ENCODE data around the gene ARMC12. TPM values are rescaled to one million over a fixed set of nuclear protein-coding genes. Genes with fewer than 3 reads are reported as not detected.

Gene ARMC12
- total RNA-seq, 3 donors from 2014 or later (not counting 1 experiment from before 2014, with no cell fraction given) = 0.59 to 1.5 (median 0.64) TPM

DNA sequence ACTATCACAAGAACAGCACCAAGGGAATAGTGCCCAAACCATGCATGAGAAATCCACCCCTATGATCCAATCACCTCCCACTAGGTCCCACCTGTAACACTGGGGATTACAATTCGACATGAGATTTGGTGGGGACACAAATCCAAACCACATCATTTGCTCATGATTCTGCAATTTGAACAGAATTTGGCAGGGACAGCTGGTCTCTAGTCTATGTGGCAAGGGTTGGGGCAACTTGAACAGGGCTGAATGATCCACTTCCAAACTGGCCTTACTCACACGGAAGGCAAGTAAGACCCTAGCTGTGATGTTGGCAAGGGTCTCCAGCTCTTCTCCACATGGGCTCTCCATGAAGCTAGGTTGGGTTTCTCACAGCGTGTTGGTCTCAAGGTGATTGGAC lies 38.0 kb upstream of the ARMC12 start:
- no peak overlapping the region for H3K27ac ChIP-seq (ENCODE audit: low read length)
- H3K9me3 Mint-ChIP-seq = no peaks in the 10 kb centered on the region
- H3K36me3 Mint-ChIP-seq = no peaks in the 10 kb centered on the region
- ATAC-seq (no peak), DNase-seq (no peak)
- H3K27me3 ChIP-seq (ENCODE audit: control insufficient read depth, insufficient read depth, low read length) = no peaks in the 10 kb centered on the region
- no peaks in the 10 kb centered on the region for H3K9me3 ChIP-seq (ENCODE audit: control insufficient read depth, insufficient read depth, low read length)
- no peak overlapping the region for H3K4me3 ChIP-seq (ENCODE audit: low read length)
- intact Hi-C loops (cut with micrococcal nuclease) = no loop called here
- H3K4me1 Mint-ChIP-seq = peaks cover 0 to 2% of the 10 kb centered on the region in 2 donors
- H3K4me1 ChIP-seq (ENCODE audit: control insufficient read depth, insufficient read depth, low read length) = no peaks in the 10 kb centered on the region
- H3K36me3 ChIP-seq (ENCODE audit: control insufficient read depth, insufficient read depth, low read length) = no peaks in the 10 kb centered on the region
- 88% methylated on average over 3 of the region's 3 CpGs for WGBS (ENCODE audit: insufficient coverage)
- no peak overlapping the region for H3K27ac Mint-ChIP-seq
- H3K4me3 Mint-ChIP-seq = no peak overlapping the region
- H3K27me3 Mint-ChIP-seq (ENCODE audit: low read depth in 2 of 2) = no peaks in the 10 kb centered on the region
- TF ChIP-seq, protein P1, sequence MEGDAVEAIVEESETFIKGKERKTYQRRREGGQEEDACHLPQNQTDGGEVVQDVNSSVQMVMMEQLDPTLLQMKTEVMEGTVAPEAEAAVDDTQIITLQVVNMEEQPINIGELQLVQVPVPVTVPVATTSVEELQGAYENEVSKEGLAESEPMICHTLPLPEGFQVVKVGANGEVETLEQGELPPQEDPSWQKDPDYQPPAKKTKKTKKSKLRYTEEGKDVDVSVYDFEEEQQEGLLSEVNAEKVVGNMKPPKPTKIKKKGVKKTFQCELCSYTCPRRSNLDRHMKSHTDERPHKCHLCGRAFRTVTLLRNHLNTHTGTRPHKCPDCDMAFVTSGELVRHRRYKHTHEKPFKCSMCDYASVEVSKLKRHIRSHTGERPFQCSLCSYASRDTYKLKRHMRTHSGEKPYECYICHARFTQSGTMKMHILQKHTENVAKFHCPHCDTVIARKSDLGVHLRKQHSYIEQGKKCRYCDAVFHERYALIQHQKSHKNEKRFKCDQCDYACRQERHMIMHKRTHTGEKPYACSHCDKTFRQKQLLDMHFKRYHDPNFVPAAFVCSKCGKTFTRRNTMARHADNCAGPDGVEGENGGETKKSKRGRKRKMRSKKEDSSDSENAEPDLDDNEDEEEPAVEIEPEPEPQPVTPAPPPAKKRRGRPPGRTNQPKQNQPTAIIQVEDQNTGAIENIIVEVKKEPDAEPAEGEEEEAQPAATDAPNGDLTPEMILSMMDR (IDR thresholded peaks at IDR 0.05) = no peak

DNA sequence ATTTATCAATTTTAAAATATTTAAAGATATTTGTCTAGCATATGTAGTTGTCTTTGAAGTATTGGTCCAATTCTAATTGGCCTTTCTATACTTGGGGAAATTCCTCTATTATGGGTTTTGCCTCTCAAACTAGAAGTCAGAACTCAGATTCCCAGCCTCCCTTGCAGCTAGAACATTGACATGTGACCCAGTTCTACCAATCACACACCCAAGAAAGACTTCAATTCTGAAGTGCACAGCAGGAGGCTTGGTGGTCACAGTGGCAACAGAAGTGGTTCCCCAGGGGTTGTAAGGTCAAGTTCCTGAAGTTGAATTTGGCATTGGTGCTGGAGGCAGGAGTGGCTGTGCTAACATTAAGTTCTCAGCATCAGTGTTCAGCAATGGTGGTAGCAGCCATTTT lies 33.3 kb upstream of the ARMC12 start:
- no peak overlapping the region for H3K27ac ChIP-seq (ENCODE audit: low read length)
- no peak overlapping the region for H3K4me3 Mint-ChIP-seq
- intact Hi-C loops (cut with micrococcal nuclease) = no loop called here
- no peaks in the 10 kb centered on the region for H3K4me1 ChIP-seq (ENCODE audit: control insufficient read depth, insufficient read depth, low read length)
- H3K27ac Mint-ChIP-seq = peak overlapping the region in 1 of 2 donors; percentile 15
- H3K27me3 ChIP-seq (ENCODE audit: control insufficient read depth, insufficient read depth, low read length) = no peaks in the 10 kb centered on the region
- no peaks in the 10 kb centered on the region for H3K36me3 ChIP-seq (ENCODE audit: control insufficient read depth, insufficient read depth, low read length)
- H3K4me3 ChIP-seq (ENCODE audit: low read length) = no peak overlapping the region
- no peaks in the 10 kb centered on the region for H3K9me3 Mint-ChIP-seq
- no peaks in the 10 kb centered on the region for H3K36me3 Mint-ChIP-seq
- no peaks in the 10 kb centered on the region for H3K27me3 Mint-ChIP-seq (ENCODE audit: low read depth in 2 of 2)
- H3K4me1 Mint-ChIP-seq = peaks cover 0 to 5% of the 10 kb centered on the region in 2 donors
- ATAC-seq (no peak), DNase-seq (no peak)
- TF ChIP-seq, protein P1 (IDR thresholded peaks at IDR 0.05) = no peak
- no peaks in the 10 kb centered on the region for H3K9me3 ChIP-seq (ENCODE audit: control insufficient read depth, insufficient read depth, low read length)

DNA sequence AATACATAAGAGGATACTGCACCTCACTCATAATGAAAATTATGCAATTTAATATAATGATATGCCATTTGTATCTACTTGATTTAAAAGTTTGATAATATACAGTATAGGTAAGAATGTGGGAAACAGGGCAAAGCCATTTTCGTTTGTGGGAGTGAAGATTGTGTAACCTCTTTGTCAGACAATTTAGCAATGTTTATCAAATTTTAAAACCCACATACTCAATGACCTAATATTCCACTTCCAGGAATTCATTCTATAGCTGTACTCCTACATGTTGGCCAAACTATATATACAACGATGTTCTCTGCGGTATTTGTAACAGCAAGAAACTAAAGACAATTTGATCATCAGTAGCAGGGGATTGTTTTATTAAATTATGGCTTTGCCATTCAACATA lies 30.4 kb upstream of the ARMC12 start:
- Histone ChIP-seq H3K27ac (ENCODE audit: low read length) (no peak overlapping the region), H3K9me3 (ENCODE audit: control insufficient read depth, insufficient read depth, low read length) (no peaks in the 10 kb centered on the region), H3K36me3 (ENCODE audit: control insufficient read depth, insufficient read depth, low read length) (no peaks in the 10 kb centered on the region), H3K27me3 (ENCODE audit: control insufficient read depth, insufficient read depth, low read length) (no peaks in the 10 kb centered on the region), H3K4me1 (ENCODE audit: control insufficient read depth, insufficient read depth, low read length) (peaks cover 12% of the 10 kb centered on the region), H3K4me3 (ENCODE audit: low read length) (no peak overlapping the region)
- no peak for DNase-seq
- Mint-ChIP-seq H3K27me3 (ENCODE audit: low read depth in 2 of 2) (no peaks in the 10 kb centered on the region), H3K36me3 (no peaks in the 10 kb centered on the region), H3K4me3 (no peak overlapping the region), H3K4me1 (peaks cover 13 to 18% of the 10 kb centered on the region in 2 donors), H3K9me3 (no peaks in the 10 kb centered on the region), H3K27ac (no peak overlapping the region)
- TF ChIP-seq, protein P1 (IDR thresholded peaks at IDR 0.05) = no peak
- no peak for ATAC-seq
- intact Hi-C loops (cut with micrococcal nuclease) = no loop called here
- WGBS (ENCODE audit: insufficient coverage) = 88% methylated on average over 2 of the region's 3 CpGs

DNA sequence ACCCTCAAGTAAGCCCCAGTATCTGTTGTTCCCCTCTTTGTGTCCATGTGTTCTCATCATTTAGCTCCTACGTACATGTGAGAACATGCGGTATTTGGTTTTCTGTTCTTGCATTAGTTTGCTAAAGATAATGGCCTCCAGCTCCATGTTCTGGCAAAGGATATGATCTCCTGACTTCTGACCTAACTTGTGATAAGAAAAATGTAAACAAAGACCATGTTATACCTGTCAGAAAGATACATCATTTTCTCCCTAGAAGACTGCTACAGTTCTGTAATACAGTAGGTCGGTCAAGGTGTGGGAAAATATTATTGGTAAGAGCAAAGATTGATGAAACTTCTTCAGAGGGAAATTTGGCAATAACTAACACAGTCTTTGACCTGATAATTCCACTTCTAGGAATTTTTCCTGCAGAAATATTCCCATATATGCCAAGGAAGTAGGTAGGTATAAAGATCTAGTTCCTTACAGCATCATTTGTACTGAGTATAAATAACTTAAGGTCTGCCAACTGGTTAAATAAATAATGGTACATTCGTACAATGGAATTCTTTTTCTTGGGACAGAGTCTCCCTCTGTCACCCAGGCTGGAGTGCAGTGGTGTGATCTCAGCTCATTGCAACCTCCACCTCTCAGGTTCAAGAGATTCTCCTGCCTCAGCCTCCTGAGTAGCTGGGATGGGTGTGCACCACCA lies 29.0 kb upstream of the ARMC12 start:
- DNase-seq = no peak
- Mint-ChIP-seq H3K27me3 (ENCODE audit: low read depth in 2 of 2) (no peaks in the 10 kb centered on the region), H3K36me3 (no peaks in the 10 kb centered on the region), H3K9me3 (no peaks in the 10 kb centered on the region), H3K4me3 (no peak overlapping the region), H3K27ac (no peak overlapping the region), H3K4me1 (peaks cover 15 to 20% of the 10 kb centered on the region in 2 donors)
- Histone ChIP-seq H3K4me3 (ENCODE audit: low read length) (no peak overlapping the region), H3K36me3 (ENCODE audit: control insufficient read depth, insufficient read depth, low read length) (no peaks in the 10 kb centered on the region), H3K9me3 (ENCODE audit: control insufficient read depth, insufficient read depth, low read length) (no peaks in the 10 kb centered on the region), H3K27me3 (ENCODE audit: control insufficient read depth, insufficient read depth, low read length) (no peaks in the 10 kb centered on the region), H3K4me1 (ENCODE audit: control insufficient read depth, insufficient read depth, low read length) (peaks cover 17% of the 10 kb centered on the region), H3K27ac (ENCODE audit: low read length) (no peak overlapping the region)
- 100% methylated on average over 3 of the region's 4 CpGs for WGBS (ENCODE audit: insufficient coverage)
- ATAC-seq = no peak
- intact Hi-C loops (cut with micrococcal nuclease) = no loop called here
- TF ChIP-seq, protein P1 (IDR thresholded peaks at IDR 0.05) = no peak
